ENCODE data around the gene IVL. TPM values are rescaled to one million over a fixed set of nuclear protein-coding genes. Genes with fewer than 3 reads are reported as not detected.

IVL gene, protein sequence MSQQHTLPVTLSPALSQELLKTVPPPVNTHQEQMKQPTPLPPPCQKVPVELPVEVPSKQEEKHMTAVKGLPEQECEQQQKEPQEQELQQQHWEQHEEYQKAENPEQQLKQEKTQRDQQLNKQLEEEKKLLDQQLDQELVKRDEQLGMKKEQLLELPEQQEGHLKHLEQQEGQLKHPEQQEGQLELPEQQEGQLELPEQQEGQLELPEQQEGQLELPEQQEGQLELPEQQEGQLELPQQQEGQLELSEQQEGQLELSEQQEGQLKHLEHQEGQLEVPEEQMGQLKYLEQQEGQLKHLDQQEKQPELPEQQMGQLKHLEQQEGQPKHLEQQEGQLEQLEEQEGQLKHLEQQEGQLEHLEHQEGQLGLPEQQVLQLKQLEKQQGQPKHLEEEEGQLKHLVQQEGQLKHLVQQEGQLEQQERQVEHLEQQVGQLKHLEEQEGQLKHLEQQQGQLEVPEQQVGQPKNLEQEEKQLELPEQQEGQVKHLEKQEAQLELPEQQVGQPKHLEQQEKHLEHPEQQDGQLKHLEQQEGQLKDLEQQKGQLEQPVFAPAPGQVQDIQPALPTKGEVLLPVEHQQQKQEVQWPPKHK
- not detected for polyA plus RNA-seq (2013, experiment 1 of 2)
- not detected for polyA plus RNA-seq (2013, experiment 2 of 2)

DNA sequence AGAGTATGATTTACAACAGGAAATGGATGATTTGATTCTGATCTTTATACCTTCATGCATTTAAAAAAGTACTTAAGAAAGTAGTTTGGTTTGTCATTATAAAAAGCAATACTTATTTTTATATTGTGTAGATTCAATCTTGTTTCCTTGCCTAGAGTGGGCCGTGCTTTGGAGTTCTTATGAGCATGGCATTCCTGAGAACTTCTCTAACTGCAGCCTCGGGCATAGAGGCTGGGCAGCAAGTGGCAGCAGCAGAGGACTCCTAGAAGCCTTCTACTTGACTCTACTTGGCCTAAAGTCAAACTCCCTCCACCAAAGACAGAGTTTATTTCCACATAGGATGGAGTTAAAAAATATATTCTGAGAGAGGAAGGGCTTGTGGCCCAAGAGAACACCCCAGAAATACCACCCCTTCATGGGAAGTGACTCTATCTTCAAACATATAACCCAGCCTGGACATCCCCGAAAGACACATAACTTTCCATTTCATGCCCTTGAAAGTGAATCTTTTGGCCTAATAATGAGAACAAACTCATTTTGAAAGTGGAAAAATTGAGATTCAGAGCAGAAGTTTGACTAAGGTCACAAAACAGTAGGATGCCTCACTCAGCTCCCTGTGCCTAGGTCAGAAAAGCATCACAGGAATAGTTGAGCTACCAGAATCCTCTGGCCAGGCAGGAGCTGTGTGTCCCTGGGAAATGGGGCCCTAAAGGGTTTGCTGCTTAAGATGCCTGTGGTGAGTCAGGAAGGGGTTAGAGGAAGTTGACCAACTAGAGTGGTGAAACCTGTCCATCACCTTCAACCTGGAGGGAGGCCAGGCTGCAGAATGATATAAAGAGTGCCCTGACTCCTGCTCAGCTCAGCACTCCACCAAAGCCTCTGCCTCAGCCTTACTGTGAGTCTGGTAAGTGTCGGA is at the start of gene IVL:
IVL (plus strand) TSS at position 861 of the 916 bp plus-strand sequence. CDS start 1,252 bp downstream, outside the sequence.
- H3K4me3 ChIP-seq (ENCODE audit: extremely low read depth, insufficient read depth, low read length, poor library complexity, severe bottlenecking): no peak within 1 kb of the TSS
- no peak within 1 kb of the TSS for H3K27ac ChIP-seq (ENCODE audit: low read depth, low read length, severe bottlenecking)
- no peaks in the 10 kb centered on the region for H3K36me3 ChIP-seq (ENCODE audit: control insufficient read depth, insufficient read depth, low read length)
- H3K9me3 ChIP-seq (ENCODE audit: control insufficient read depth, low read length): peaks cover 14% of the 10 kb centered on the region
- peaks cover 9% of the 10 kb centered on the region for H3K4me1 ChIP-seq (ENCODE audit: control insufficient read depth, insufficient read depth, low read length, poor library complexity, severe bottlenecking)
- WGBS, 2 experiments (ENCODE audit: insufficient coverage in 2 of 2): 62 to 73% methylated on average over 2 of the region's 4 CpGs

DNA sequence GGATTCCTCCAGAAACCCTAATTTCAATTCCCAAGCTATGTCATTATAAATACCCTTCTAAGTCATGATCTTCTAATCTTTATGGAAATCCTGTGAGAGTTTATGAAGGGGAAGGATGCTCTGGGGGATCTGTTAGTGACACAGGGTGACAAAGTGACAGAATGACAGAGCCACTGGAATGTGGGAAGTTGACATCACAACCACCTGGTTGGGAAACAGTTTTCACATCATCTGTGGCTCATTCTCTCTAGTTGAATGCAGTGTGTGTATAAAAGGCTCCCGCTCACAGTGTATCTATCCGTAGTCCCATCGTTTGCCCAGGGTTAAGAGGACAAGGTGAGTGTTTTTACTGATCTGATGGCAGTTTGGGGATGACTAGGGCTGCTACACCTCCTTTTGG is 48.6 kb upstream of the IVL start, which contains the start of gene LCE7A:
LCE7A (plus strand) TSS at position 301 of the 400 bp plus-strand sequence. CDS start 702 bp downstream, outside the sequence.
- no peak within 1 kb of the TSS for H3K27ac ChIP-seq (ENCODE audit: low read depth, low read length, severe bottlenecking)
- H3K9me3 ChIP-seq (ENCODE audit: control insufficient read depth, low read length): peaks cover 40% of the 10 kb centered on the region
- H3K4me1 ChIP-seq (ENCODE audit: control insufficient read depth, insufficient read depth, low read length, poor library complexity, severe bottlenecking): no peaks in the 10 kb centered on the region
- no peak within 1 kb of the TSS for H3K4me3 ChIP-seq (ENCODE audit: extremely low read depth, insufficient read depth, low read length, poor library complexity, severe bottlenecking)
- WGBS, 2 experiments (ENCODE audit: insufficient coverage in 2 of 2): 70% methylated on average over 3 of the region's 3 CpGs; no CpG with 5 or more reads in 1 of the 2 experiments
- H3K36me3 ChIP-seq (ENCODE audit: control insufficient read depth, insufficient read depth, low read length): no peaks in the 10 kb centered on the region

DNA sequence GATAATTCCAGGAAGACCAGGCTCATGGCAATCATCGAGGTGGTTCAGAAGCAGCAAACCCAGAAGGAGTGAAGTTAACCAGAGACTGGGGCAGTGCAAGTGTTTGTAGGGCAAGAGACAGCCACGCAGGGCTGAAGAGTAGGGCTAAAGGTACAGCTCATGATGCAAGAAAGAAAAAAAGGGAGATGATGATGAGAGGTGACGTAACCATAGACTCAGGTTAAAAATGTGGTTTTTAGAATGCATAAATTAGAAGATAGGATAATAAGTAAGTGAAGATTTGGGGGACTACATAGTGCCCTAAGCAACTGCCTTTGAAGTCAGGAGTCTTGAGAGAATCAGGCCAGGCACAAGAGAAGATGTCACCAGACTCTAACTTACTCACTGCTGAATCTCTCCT is 48.2 kb upstream of the IVL start:
- Histone ChIP-seq H3K9me3 (ENCODE audit: control insufficient read depth, low read length) (peaks cover 35% of the 10 kb centered on the region), H3K4me3 (ENCODE audit: extremely low read depth, insufficient read depth, low read length, poor library complexity, severe bottlenecking) (no peak overlapping the region), H3K36me3 (ENCODE audit: control insufficient read depth, insufficient read depth, low read length) (no peaks in the 10 kb centered on the region), H3K27ac (ENCODE audit: low read depth, low read length, severe bottlenecking) (no peak overlapping the region), H3K4me1 (ENCODE audit: control insufficient read depth, insufficient read depth, low read length, poor library complexity, severe bottlenecking) (no peaks in the 10 kb centered on the region)
- 42 to 56% methylated on average over 2 to 3 of the region's 3 CpGs for WGBS, 2 experiments (ENCODE audit: insufficient coverage in 2 of 2)

DNA sequence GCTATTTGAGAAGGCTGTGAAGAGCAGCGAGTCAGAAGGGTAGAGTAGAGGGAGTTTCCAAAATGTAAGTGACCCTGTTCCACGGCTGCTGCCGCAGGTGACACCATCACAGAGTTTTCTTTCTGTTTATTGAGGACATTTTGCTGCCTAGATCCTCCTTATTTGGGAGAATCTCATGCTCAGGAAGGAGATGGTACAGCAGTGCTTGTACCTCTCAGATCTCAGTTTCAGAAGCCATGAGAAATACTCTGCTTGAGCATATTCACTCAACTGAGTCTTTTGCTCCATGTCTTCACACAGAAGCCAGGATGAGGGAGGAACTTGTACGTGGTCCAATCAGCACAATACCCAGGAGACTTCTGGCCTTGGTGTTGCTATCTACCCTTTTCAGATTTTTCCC is 47.0 kb upstream of the IVL start:
- Histone ChIP-seq H3K27ac (ENCODE audit: low read depth, low read length, severe bottlenecking) (no peak overlapping the region), H3K36me3 (ENCODE audit: control insufficient read depth, insufficient read depth, low read length) (no peaks in the 10 kb centered on the region), H3K4me3 (ENCODE audit: extremely low read depth, insufficient read depth, low read length, poor library complexity, severe bottlenecking) (no peak overlapping the region), H3K9me3 (ENCODE audit: control insufficient read depth, low read length) (peaks cover 35% of the 10 kb centered on the region), H3K4me1 (ENCODE audit: control insufficient read depth, insufficient read depth, low read length, poor library complexity, severe bottlenecking) (no peaks in the 10 kb centered on the region)
- WGBS, 2 experiments (ENCODE audit: insufficient coverage in 2 of 2): 16 to 51% methylated on average over 2 of the region's 4 CpGs

DNA sequence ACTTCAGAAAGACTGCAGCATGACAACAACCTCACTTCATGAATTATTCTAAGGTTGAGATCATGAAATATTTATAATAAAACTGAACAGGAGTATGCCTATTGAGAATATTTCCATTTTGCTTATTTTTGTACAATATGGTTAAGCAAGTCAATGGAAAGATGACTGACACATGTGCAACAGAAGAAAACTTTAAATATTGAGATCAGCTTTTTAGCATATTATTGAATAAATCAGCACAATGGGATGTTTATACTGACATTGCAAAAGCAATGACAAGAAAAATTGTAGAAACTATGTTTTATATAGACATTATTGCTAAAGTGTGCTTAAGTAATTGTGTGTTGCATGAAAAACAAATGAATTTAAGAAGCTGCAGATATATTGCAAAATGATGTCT is 43.9 kb upstream of the IVL start:
- Histone ChIP-seq H3K4me1 (ENCODE audit: control insufficient read depth, insufficient read depth, low read length, poor library complexity, severe bottlenecking) (no peaks in the 10 kb centered on the region), H3K9me3 (ENCODE audit: control insufficient read depth, low read length) (peaks cover 14% of the 10 kb centered on the region), H3K36me3 (ENCODE audit: control insufficient read depth, insufficient read depth, low read length) (no peaks in the 10 kb centered on the region), H3K27ac (ENCODE audit: low read depth, low read length, severe bottlenecking) (no peak overlapping the region), H3K4me3 (ENCODE audit: extremely low read depth, insufficient read depth, low read length, poor library complexity, severe bottlenecking) (no peak overlapping the region)

DNA sequence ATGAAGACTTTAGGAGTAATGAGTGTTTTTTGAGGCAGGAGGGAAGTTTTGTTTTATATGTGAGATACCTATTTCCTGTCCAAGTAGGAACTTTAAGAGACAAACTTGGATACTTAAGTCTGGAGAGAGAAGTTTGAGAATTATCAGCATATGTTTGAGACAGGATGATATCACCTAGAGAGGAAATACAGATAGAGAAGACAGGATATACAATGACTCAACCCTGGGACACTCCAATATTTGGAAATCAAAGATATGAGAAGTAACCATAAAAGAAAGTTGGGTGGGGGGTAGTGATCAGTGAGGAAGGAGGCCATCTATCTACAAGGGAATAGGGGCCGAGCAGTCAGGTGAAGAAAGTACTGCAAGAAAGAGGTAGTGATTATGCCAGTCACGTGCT is 42.0 kb upstream of the IVL start:
- H3K9me3 ChIP-seq (ENCODE audit: control insufficient read depth, low read length): peaks cover 5% of the 10 kb centered on the region
- 50 to 67% methylated on average over 1 to 2 of the region's 2 CpGs for WGBS, 2 experiments (ENCODE audit: insufficient coverage in 2 of 2)

DNA sequence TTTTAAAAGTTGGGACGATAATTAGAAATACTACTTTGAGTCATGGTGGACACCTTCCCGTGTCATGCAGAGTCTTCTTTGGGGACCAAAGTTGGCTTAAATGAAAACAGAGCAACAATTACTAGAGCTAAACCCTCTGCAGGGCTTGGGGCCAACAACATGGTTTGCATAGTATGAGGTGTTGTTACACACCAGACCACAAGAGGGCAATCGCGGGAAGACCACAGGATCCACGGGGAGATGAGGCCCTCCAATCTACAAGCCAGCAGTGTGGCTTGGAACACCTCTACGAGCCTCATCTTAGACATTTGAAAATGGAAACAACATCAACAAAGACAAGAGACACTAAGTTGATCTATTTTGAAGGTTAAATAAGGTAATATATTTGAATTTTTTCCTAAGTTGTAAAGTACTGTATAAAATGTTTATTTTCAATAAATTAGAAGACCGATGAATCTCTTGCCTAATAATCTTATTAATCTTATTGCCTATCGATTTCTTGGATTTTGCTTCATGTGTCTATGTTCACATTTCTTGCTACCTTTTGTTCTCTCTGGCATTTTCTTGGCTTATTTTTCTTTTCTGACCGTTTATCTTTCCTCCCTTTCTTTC is 38.4 kb upstream of the IVL start:
- 39 to 41% methylated on average over 3 to 4 of the region's 9 CpGs for WGBS, 2 experiments (ENCODE audit: insufficient coverage in 2 of 2)
- Histone ChIP-seq H3K9me3 (ENCODE audit: control insufficient read depth, low read length) (no peaks in the 10 kb centered on the region), H3K27ac (ENCODE audit: low read depth, low read length, severe bottlenecking) (no peak overlapping the region), H3K4me1 (ENCODE audit: control insufficient read depth, insufficient read depth, low read length, poor library complexity, severe bottlenecking) (no peaks in the 10 kb centered on the region), H3K4me3 (ENCODE audit: extremely low read depth, insufficient read depth, low read length, poor library complexity, severe bottlenecking) (no peak overlapping the region), H3K36me3 (ENCODE audit: control insufficient read depth, insufficient read depth, low read length) (no peaks in the 10 kb centered on the region)

More for the DNA sequence above, 42.0 kb upstream of the IVL start:
- no peak overlapping the region for H3K27ac ChIP-seq (ENCODE audit: low read depth, low read length, severe bottlenecking)
- H3K4me1 ChIP-seq (ENCODE audit: control insufficient read depth, insufficient read depth, low read length, poor library complexity, severe bottlenecking): no peaks in the 10 kb centered on the region
- H3K36me3 ChIP-seq (ENCODE audit: control insufficient read depth, insufficient read depth, low read length): no peaks in the 10 kb centered on the region
- H3K4me3 ChIP-seq (ENCODE audit: extremely low read depth, insufficient read depth, low read length, poor library complexity, severe bottlenecking): no peak overlapping the region

DNA sequence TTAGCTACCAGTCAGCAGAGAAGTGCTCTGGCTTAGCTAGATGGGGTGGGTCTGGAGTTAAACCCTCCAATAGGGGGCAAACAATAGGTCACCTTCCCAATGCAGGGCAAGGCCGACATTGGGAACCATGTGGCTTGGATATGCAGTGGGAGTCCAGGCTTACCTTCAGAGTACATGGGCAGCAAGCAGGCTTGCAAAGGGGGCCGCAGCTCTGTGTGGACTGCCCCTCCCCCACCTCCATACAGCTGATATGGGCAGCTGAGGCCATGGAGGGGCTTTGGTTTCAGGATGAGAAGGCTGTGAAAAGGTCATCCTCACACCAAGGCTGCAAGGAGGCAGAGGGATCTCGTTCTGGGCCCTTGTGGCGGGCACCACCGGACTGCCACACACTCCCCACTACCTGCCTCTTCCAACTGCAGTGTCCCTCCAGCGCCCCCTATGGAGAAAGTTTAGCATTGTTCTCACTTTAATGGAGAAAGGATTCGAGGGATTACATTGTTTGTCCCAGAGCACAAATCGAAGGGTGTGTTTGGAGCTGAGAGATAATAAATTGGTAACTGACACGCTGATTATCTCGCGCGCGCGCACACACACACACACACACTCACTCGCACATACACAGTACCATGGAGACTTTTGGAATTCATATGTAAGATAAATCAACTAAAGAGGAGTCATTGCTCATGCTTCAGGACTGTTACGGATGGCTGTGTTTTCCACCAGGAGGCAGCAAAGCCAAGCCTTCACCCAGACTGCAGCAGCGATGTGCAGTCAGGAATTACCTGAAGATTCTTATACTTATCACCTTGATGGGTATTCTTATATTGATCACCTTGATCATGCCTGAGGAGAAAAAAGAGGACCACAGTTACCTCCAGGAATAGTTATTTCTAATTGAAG is 37.3 kb upstream of the IVL start:
- no peaks in the 10 kb centered on the region for H3K36me3 ChIP-seq (ENCODE audit: control insufficient read depth, insufficient read depth, low read length)
- no peak overlapping the region for H3K27ac ChIP-seq (ENCODE audit: low read depth, low read length, severe bottlenecking)
- WGBS, 2 experiments (ENCODE audit: insufficient coverage in 2 of 2): 40 to 93% methylated on average over 1 to 2 of the region's 17 CpGs
- H3K9me3 ChIP-seq (ENCODE audit: control insufficient read depth, low read length): no peaks in the 10 kb centered on the region
- no peaks in the 10 kb centered on the region for H3K4me1 ChIP-seq (ENCODE audit: control insufficient read depth, insufficient read depth, low read length, poor library complexity, severe bottlenecking)
- no peak overlapping the region for H3K4me3 ChIP-seq (ENCODE audit: extremely low read depth, insufficient read depth, low read length, poor library complexity, severe bottlenecking)

DNA sequence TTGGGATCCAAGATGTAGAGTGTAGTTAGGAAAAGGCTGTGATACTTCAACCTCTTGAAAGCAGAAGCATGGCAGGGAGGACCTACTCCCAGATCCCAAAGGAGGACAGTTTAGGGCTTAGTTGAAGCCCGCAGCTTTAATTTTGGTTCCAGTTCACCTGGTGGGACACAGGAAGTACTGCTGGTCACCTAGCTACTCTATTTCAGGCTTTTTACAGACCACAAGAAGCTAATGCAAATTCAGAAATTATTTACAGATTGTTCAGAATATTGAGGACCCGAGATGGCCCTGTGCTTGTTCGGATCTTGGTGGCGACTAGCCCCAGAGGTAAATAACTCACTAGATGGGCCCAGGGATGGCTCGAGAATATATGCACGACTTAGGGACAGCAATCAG is 36.6 kb upstream of the IVL start:
- 84 to 87% methylated on average over 5 to 6 of the region's 6 CpGs for WGBS, 2 experiments (ENCODE audit: insufficient coverage in 2 of 2)
- no peaks in the 10 kb centered on the region for H3K9me3 ChIP-seq (ENCODE audit: control insufficient read depth, low read length)

More for the DNA sequence above, 36.6 kb upstream of the IVL start:
- no peaks in the 10 kb centered on the region for H3K4me1 ChIP-seq (ENCODE audit: control insufficient read depth, insufficient read depth, low read length, poor library complexity, severe bottlenecking)
- no peak overlapping the region for H3K27ac ChIP-seq (ENCODE audit: low read depth, low read length, severe bottlenecking)
- H3K4me3 ChIP-seq (ENCODE audit: extremely low read depth, insufficient read depth, low read length, poor library complexity, severe bottlenecking): no peak overlapping the region
- no peaks in the 10 kb centered on the region for H3K36me3 ChIP-seq (ENCODE audit: control insufficient read depth, insufficient read depth, low read length)
